Naive thymus-derived CD8-positive, alpha-beta T cell (primary cell): Measurements from ENCODE around the gene TBC1D3. TPM values are rescaled to one million over a fixed set of nuclear protein-coding genes. Genes with fewer than 3 reads are reported as not detected.
"Not testable (repeated sequence)": the region's sequence is repeated elsewhere in the genome, so short reads cannot be mapped to it uniquely, and the experiment has no call there.

Experiments used
- ATAC-seq, 2 donors: fragments of 150-1000 bp; cut with Tn5 transposase in 1 of 2; sonication (Bioruptor Pico), chemical (Tn5 transposase) in 1 of 2; 1 replicate in 1 of 2; 2 replicates in 1 of 2; pipeline ENCODE4 v1.10.0; 2021; ENCODE audit warnings: mild to moderate bottlenecking in 2 of 2, moderate library complexity in 2 of 2
- POLR2A ChIA-PET: fragments of 350-600 bp; sonication (Branson Sonifier 250); formaldehyde crosslinking; loops from one replicate; lab custom pipeline; 2021; ENCODE audit warnings: antibody characterized with exemption; lab: Charles Lee
- DNase-seq, 10 donors: peaks; one replicate each; pipeline versions ENCODE4 v3.0.0 to v3.0.0-alpha.2; 2020 to 2022
- H3K27ac Mint-ChIP-seq, 10 donors: one replicate each; pipeline ENCODE4 v1.8.0; 2020 to 2022; ENCODE audit warnings: mild to moderate bottlenecking in 10 of 10, mixed read lengths in 10 of 10, moderate library complexity in 4 of 10, inconsistent platforms in 1 of 10
- H3K27me3 Mint-ChIP-seq, 5 donors: one replicate each; pipeline ENCODE4 v1.8.0; 2021 to 2022; ENCODE audit warnings: mixed read lengths in 5 of 5
- H3K36me3 Mint-ChIP-seq, 3 donors: one replicate each; pipeline ENCODE4 v1.8.0; 2020 to 2022; ENCODE audit warnings: mixed read lengths in 3 of 3, mild to moderate bottlenecking in 2 of 3, inconsistent platforms in 1 of 3
- H3K4me1 Mint-ChIP-seq, 4 donors: one replicate each; pipeline ENCODE4 v1.8.0; 2021 to 2022; ENCODE audit warnings: mixed read lengths in 4 of 4
- H3K4me3 Mint-ChIP-seq, 10 donors: one replicate each; pipeline ENCODE4 v1.8.0; 2020 to 2022; ENCODE audit warnings: mild to moderate bottlenecking in 10 of 10, mixed read lengths in 10 of 10, moderate library complexity in 6 of 10, inconsistent platforms in 1 of 10
- H3K9me3 Mint-ChIP-seq, 9 donors: one replicate each; pipeline ENCODE4 v1.8.0; 2020 to 2022; ENCODE audit warnings: mixed read lengths in 9 of 9, mild to moderate bottlenecking in 3 of 9, inconsistent platforms in 1 of 9, moderate library complexity in 1 of 9
- polyA plus RNA-seq, 3 donors: library from polyadenylated mRNA; unstranded; fragments of 300-500 nt; fragmentation: Illumina TruSeq; gene quantifications; one replicate each; pipeline ENCODE4 v1.2.3, GENCODE V29; 2021
- total RNA-seq, 8 experiments: library from RNA in 2 of 8; stranded (reverse) in 2 of 8; gene quantifications; one replicate each; pipeline ENCODE4 v1.2.3 and lab custom pipeline; 2021 to 2026

The TBC1D3 gene
- total RNA-seq = 1 to 10 TPM in 1 of 2 experiments, not detected in 1; 2.5 TPM
- not detected for polyA plus RNA-seq
- 0 reads per million in 6 experiments for total RNA-seq (lab: John Stamatoyannopoulos, UW)

DNA sequence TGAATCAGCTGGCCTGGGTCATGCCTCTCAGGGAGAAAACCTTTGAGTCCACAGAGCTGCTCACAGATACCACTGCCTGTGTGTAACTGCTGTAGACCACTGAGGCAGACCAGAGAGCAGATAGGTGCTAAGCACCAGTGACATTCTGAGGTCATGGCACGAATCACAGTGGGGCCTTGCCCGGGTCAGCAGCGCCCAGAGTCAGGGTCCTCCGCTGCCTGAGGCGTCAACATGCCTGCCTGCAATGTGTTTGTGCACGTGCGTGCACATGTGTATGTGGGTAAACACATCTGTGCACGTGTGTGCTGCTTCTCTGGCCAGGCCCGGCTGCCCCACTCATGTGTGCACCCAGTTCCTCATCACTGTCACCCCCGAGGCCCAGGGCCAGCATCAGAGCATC is at the start of gene TBC1D3:
TBC1D3 (minus strand) TSS at position 101 of the 400 bp plus-strand sequence. CDS start 1,526 bp downstream, outside the sequence.
- H3K9me3 Mint-ChIP-seq, H3K36me3 Mint-ChIP-seq, H3K27me3 Mint-ChIP-seq, ATAC-seq, DNase-seq, H3K4me3 Mint-ChIP-seq, H3K27ac Mint-ChIP-seq, POLR2A ChIA-PET, H3K4me1 Mint-ChIP-seq: not testable (repeated sequence)

DNA sequence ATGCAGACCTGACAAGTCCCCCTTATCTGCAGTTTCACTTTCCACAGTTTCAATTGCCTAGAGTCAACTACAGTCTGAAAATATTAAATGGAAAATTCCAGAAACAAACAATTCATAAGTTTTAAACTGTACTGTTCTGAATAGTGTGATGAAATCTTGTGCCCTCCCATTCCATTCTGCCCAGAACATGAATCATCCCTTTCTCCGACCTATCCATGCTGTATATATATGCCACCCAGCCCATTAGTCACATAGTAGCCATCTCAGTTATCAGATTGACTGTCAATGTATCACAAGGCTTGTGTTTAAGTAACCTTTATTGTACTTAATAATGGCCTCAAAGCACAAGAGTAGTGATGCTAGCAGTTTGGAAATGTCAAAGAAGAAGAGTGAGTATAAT is 40.4 kb upstream of the TBC1D3 start:
- H3K4me3 Mint-ChIP-seq, ATAC-seq, H3K27me3 Mint-ChIP-seq, H3K27ac Mint-ChIP-seq, POLR2A ChIA-PET, H3K9me3 Mint-ChIP-seq, H3K4me1 Mint-ChIP-seq, DNase-seq, H3K36me3 Mint-ChIP-seq: not testable (repeated sequence)

DNA sequence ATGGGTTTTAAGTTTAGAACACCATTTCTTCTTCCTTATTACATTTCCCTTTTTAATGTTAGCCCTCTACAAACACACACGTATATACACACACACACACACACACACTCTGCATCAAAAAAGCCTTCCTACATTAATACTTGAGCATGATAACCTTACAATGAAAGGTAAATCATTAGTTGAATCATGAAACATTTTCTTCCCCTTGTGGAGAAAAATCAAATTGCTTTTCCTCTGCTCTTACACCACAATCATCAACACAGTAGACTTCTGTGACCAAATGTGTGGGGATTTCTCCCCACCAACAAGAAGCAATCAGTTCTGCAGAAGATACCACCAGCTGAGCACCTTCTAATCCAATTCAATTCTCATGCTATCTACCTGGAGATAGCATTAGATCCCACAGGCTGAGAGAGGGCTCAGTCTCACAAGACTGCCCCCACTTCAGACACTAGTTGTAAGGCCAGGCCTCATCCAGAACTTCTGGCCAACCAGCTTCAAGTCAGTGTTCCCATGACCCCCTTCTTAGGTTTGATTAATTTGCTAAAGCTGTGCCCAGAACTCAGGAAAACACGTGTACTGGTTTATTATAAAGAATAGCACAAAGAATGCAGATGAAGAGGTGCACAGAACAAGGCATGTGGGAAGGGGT is 33.6 kb upstream of the TBC1D3 start:
- H3K36me3 Mint-ChIP-seq, H3K4me3 Mint-ChIP-seq, H3K27ac Mint-ChIP-seq, H3K27me3 Mint-ChIP-seq, POLR2A ChIA-PET, DNase-seq, H3K4me1 Mint-ChIP-seq, H3K9me3 Mint-ChIP-seq: not testable (repeated sequence)
- peak in 1 of 2 donors; percentile 33 for ATAC-seq

DNA sequence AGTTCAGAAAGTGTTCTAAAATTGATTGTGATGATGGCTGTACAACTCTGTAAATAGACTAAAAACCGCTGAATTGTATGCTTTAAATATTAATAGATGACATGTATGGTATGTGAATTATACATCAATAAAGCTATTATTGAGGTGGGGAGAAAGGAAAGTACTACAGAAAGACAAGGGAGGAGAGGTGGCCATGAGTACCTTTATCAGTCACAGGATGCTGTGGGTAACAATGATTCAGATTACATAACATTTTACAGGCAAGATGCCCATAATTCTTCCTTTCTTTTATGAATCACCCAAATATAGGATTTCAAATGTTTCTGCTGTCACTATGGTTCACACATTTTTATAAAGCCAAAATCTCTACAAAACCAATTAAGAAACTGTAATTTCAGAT is 28.5 kb upstream of the TBC1D3 start:
- H3K4me3 Mint-ChIP-seq, ATAC-seq, H3K27ac Mint-ChIP-seq, H3K9me3 Mint-ChIP-seq, H3K27me3 Mint-ChIP-seq, DNase-seq, H3K4me1 Mint-ChIP-seq, POLR2A ChIA-PET, H3K36me3 Mint-ChIP-seq: not testable (repeated sequence)

DNA sequence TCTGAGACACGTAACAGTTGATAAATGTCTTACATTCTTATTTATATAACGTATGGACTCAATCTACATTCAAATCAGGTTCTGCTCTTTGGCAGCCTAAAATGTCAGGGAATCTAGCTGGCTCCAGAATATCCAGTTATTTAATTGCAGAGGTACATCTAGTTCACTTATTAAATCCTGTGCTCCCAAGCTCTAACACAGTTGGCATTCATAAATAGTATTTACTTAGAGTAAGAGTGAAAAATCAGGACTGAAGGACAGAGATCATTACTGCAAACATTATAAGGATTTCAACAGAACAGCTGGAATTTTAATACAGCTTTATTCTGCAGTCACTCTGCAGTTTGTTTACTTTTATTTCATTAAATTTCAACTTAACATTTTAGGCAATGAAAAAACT is 7.9 kb upstream of the TBC1D3 start:
- POLR2A ChIA-PET, H3K4me3 Mint-ChIP-seq, H3K4me1 Mint-ChIP-seq, H3K27ac Mint-ChIP-seq, ATAC-seq, H3K9me3 Mint-ChIP-seq, H3K36me3 Mint-ChIP-seq, DNase-seq, H3K27me3 Mint-ChIP-seq: not testable (repeated sequence)

DNA sequence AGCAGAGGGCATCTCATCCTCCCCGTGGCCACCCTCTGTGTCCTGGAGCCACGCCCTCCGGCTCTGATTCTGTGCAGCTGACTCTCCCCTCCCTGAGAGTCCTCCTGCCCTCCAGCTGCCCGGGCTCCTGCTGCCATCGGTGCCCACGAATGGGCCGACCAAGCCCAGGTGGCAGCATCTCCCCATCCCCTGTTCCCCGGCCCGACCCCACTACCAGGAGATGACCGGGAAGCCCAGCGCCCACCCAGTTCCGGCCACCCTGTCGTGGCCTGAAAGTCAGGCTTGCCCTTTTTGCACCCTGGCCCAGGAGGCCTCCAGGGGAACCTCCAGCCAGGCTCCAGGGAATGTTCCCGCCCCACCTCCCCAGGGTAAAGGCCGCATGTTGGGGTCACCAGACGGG is 57.5 kb downstream of the TBC1D3 start:
- H3K4me1 Mint-ChIP-seq, H3K36me3 Mint-ChIP-seq, H3K27me3 Mint-ChIP-seq, POLR2A ChIA-PET, H3K27ac Mint-ChIP-seq, ATAC-seq, H3K4me3 Mint-ChIP-seq, H3K9me3 Mint-ChIP-seq: not testable (repeated sequence)
- peak in 1 of 10 donors; percentile 17 for DNase-seq

Other genes starting within 250 kb of the TBC1D3 start
- 10 to 100 TPM; 19.9 to 21.7 TPM for gene TBC1D3L, start 203.5 kb downstream of the TBC1D3 start, total RNA-seq
- 1 to 10 TPM in 1 of 3 donors, under 1 TPM in 2; 0.14 to 1.2 (median 0.23) TPM for gene TBC1D3L, start 203.5 kb downstream of the TBC1D3 start, polyA plus RNA-seq
- 1 to 10 TPM; 2.9 to 3.5 TPM for gene TBC1D3D, start 188.6 kb downstream of the TBC1D3 start, total RNA-seq
- gene TBC1D3D, start 188.6 kb downstream of the TBC1D3 start, polyA plus RNA-seq = not detected
- gene TBC1D3C, start 123.9 kb downstream of the TBC1D3 start, total RNA-seq = 1 to 10 TPM; 4.3 to 5.8 TPM
- not detected for gene TBC1D3C, start 123.9 kb downstream of the TBC1D3 start, polyA plus RNA-seq
- gene TBC1D3E, start 64.6 kb downstream of the TBC1D3 start, total RNA-seq = not detected
- gene TBC1D3E, start 64.6 kb downstream of the TBC1D3 start, polyA plus RNA-seq = not detected
- gene MRPL45, start 104.6 kb upstream of the TBC1D3 start, total RNA-seq = 10 to 100 TPM; 23.8 to 24.0 TPM
- 10 to 100 TPM; 21.6 to 34.7 (median 26.0) TPM for gene MRPL45, start 104.6 kb upstream of the TBC1D3 start, polyA plus RNA-seq
- gene GPR179, start 151.4 kb upstream of the TBC1D3 start, total RNA-seq = under 1 TPM; 0.11 to 0.21 TPM
- gene GPR179, start 151.4 kb upstream of the TBC1D3 start, polyA plus RNA-seq = not detected
- gene SOCS7, start 159.3 kb upstream of the TBC1D3 start, total RNA-seq = 10 to 100 TPM; 19.8 to 21.7 TPM
- 1 to 10 TPM in 1 of 3 donors, under 1 TPM in 2; 0.66 to 1.2 (median 0.83) TPM for gene SOCS7, start 159.3 kb upstream of the TBC1D3 start, polyA plus RNA-seq
- gene ARHGAP23, start 235.9 kb upstream of the TBC1D3 start, total RNA-seq = not detected
- gene ARHGAP23, start 235.9 kb upstream of the TBC1D3 start, polyA plus RNA-seq = under 1 TPM in 1 of 3 donors, not detected in 2; 0.18 TPM